CD4-positive, CD25-positive, alpha-beta regulatory T cell (primary cell): Measurements from ENCODE around the gene DLG5. TPM values are rescaled to one million over a fixed set of nuclear protein-coding genes. Genes with fewer than 3 reads are reported as not detected.

Source experiments
- ATAC-seq, 2 donors: fragments of 150-1000 bp; cut with Tn5 transposase; one replicate each; pipeline ENCODE4 v1.10.0; 2021; ENCODE audit warnings: low read depth in 2 of 2, moderate number of reproducible peaks in 2 of 2, moderate library complexity in 1 of 2
- DNase-seq, 3 donors: peaks; one replicate each; pipeline versions ENCODE4 v3.0.0 to v3.0.0-alpha.2; 2012 to 2022; ENCODE audit warnings: mixed read lengths in 1 of 3
- H3K27ac ChIP-seq: one replicate; pipeline ENCODE4 v1.7.0; 2013; ENCODE audit warnings: mild to moderate bottlenecking, low read length; ENCODE audit not compliant: insufficient read depth, poor library complexity, severe bottlenecking
- H3K27me3 ChIP-seq: one replicate; pipeline ENCODE4 v1.7.0; 2013; ENCODE audit warnings: low read length; ENCODE audit not compliant: control insufficient read depth, insufficient read depth
- H3K36me3 ChIP-seq: one replicate; pipeline ENCODE4 v1.7.0; 2013; ENCODE audit warnings: mild to moderate bottlenecking, low read length, moderate library complexity; ENCODE audit not compliant: control insufficient read depth, insufficient read depth
- H3K4me1 ChIP-seq: 2 replicates; pipeline ENCODE4 v1.7.0; 2013; ENCODE audit warnings: mild to moderate bottlenecking, low read length; ENCODE audit not compliant: insufficient read depth, control insufficient read depth, poor library complexity, severe bottlenecking
- H3K4me3 ChIP-seq: one replicate; pipeline ENCODE4 v1.7.0; 2013; ENCODE audit warnings: low read depth, mild to moderate bottlenecking, low read length, moderate library complexity
- H3K9me3 ChIP-seq, 2 experiments: 1 replicate in 1 of 2; 2 replicates in 1 of 2; pipeline ENCODE4 v1.7.0; 2013; ENCODE audit warnings: low read length in 2 of 2, mild to moderate bottlenecking in 1 of 2, moderate library complexity in 1 of 2; ENCODE audit not compliant: control insufficient read depth in 2 of 2
- H3K27ac Mint-ChIP-seq, 3 donors: one replicate each; pipeline ENCODE4 v1.8.0; 2020 to 2022; ENCODE audit warnings: mild to moderate bottlenecking in 3 of 3, mixed read lengths in 3 of 3, moderate library complexity in 2 of 3
- H3K27me3 Mint-ChIP-seq: one replicate; pipeline ENCODE4 v1.8.0; 2022; ENCODE audit warnings: mild to moderate bottlenecking, mixed read lengths
- H3K36me3 Mint-ChIP-seq: one replicate; pipeline ENCODE4 v1.8.0; 2020; ENCODE audit warnings: mixed read lengths
- H3K4me1 Mint-ChIP-seq, 4 donors: one replicate each; pipeline ENCODE4 v1.8.0; 2020 to 2022; ENCODE audit warnings: mixed read lengths in 4 of 4, mild to moderate bottlenecking in 1 of 4
- H3K4me3 Mint-ChIP-seq, 4 donors: one replicate each; pipeline ENCODE4 v1.8.0; 2020 to 2022; ENCODE audit warnings: mild to moderate bottlenecking in 4 of 4, mixed read lengths in 4 of 4, moderate library complexity in 3 of 4
- H3K9me3 Mint-ChIP-seq, 7 donors: one replicate each; pipeline ENCODE4 v1.8.0; 2020 to 2022; ENCODE audit warnings: mixed read lengths in 7 of 7, mild to moderate bottlenecking in 3 of 7, moderate library complexity in 2 of 7
- polyA plus RNA-seq, 4 donors: library from polyadenylated mRNA; unstranded; fragments of 300-500 nt; fragmentation: Illumina TruSeq; gene quantifications; one replicate each; pipeline ENCODE4 v1.2.3, GENCODE V29; 2021
- total RNA-seq: library from RNA; stranded (reverse); gene quantifications from one replicate; pipeline ENCODE4 v1.2.3, GENCODE V29; 2022

The DLG5 gene
- total and polyA plus RNA-seq, 5 donors from 2014 or later = 0.06 to 3.7 (median 0.14) TPM; not detected in 1

- no peaks in the 10 kb centered on the region for H3K27me3 Mint-ChIP-seq
- Histone ChIP-seq H3K36me3 (no peaks in the 10 kb centered on the region), H3K4me3 (no peak overlapping the region), H3K27ac (no peak overlapping the region), H3K9me3 (no peaks in the 10 kb centered on the region), H3K4me1 (no peaks in the 10 kb centered on the region), H3K27me3 (no peaks in the 10 kb centered on the region)
- DNase-seq (no peak), ATAC-seq (no peak)
- no peaks in the 10 kb centered on the region for H3K36me3 Mint-ChIP-seq
- no peaks in the 10 kb centered on the region for H3K4me1 Mint-ChIP-seq
- H3K4me3 Mint-ChIP-seq = no peak overlapping the region
- peaks cover 0 to 2% (median 0%) of the 10 kb centered on the region in 7 donors for H3K9me3 Mint-ChIP-seq
- H3K27ac Mint-ChIP-seq = no peak overlapping the region
Observed at GRCh38 chr10:77817541-77817940, 109.0 kb downstream of the DLG5 start.

DNA sequence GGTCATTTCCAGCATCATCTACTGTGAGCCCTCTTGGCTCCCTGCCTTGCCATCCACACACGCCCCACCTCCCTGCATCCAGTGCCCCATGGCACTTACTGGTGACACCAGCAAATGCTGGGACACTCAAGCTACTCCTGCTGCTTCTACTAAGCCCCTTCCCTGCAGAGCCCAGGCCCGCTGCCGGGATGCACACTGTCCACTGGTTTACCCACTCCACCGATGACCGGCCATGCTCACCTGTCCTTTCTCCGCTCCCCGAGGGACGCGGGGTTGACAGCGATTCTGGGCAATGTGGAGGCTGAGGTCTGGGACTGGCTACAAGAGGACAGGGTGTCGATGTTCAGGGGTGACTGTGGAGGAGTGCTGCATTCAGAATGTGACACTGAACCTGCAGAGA is 110.2 kb downstream of the DLG5 start:
- no peaks in the 10 kb centered on the region for H3K9me3 ChIP-seq
- Mint-ChIP-seq H3K4me1 (no peaks in the 10 kb centered on the region), H3K27me3 (no peaks in the 10 kb centered on the region), H3K27ac (no peak overlapping the region), H3K9me3 (peaks cover 0 to 2% (median 0%) of the 10 kb centered on the region in 7 donors), H3K4me3 (no peak overlapping the region), H3K36me3 (no peaks in the 10 kb centered on the region)
- ATAC-seq = no peak
- H3K4me1 ChIP-seq = no peaks in the 10 kb centered on the region
- H3K36me3 ChIP-seq = no peaks in the 10 kb centered on the region
- no peak overlapping the region for H3K4me3 ChIP-seq
- no peak overlapping the region for H3K27ac ChIP-seq
- no peaks in the 10 kb centered on the region for H3K27me3 ChIP-seq
- DNase-seq = no peak

DNA sequence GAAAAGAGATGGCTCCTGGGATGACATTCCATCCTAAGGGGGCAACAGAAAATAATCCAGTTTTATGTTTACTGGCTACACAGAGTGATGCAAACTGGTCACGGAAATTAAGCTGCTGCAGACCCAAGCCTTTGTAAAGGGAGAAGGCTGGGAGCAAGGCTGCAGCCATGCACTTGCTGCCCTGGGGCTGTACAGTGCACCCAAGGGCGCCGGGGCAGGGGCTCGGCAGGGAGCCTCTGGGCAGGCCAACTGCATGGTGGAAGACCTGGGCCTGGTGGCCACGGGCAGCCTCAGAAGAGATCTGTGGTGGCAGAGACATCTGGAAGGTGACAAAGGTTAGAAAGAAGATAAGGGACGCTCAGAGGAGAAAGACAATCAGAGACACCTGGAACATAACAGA is 113.8 kb downstream of the DLG5 start:
- H3K4me1 ChIP-seq = no peaks in the 10 kb centered on the region
- no peaks in the 10 kb centered on the region for H3K27me3 Mint-ChIP-seq
- no peaks in the 10 kb centered on the region for H3K36me3 ChIP-seq
- H3K9me3 ChIP-seq = no peaks in the 10 kb centered on the region
- no peak overlapping the region for H3K27ac ChIP-seq
- DNase-seq = no peak
- peak overlapping the region in 1 of 3 donors; percentile 11 for H3K27ac Mint-ChIP-seq
- H3K9me3 Mint-ChIP-seq = peaks cover 0 to 2% (median 0%) of the 10 kb centered on the region in 7 donors
- H3K27me3 ChIP-seq = no peaks in the 10 kb centered on the region
- H3K4me3 Mint-ChIP-seq = no peak overlapping the region
- ATAC-seq = no peak
- no peaks in the 10 kb centered on the region for H3K4me1 Mint-ChIP-seq
- H3K4me3 ChIP-seq = no peak overlapping the region
- H3K36me3 Mint-ChIP-seq = no peaks in the 10 kb centered on the region

- H3K9me3 ChIP-seq = no peaks in the 10 kb centered on the region
- ATAC-seq (no peak), DNase-seq (no peak)
- no peaks in the 10 kb centered on the region for H3K4me1 ChIP-seq
- no peak overlapping the region for H3K4me3 ChIP-seq
- H3K27ac ChIP-seq = no peak overlapping the region
- Mint-ChIP-seq H3K4me1 (no peaks in the 10 kb centered on the region), H3K27ac (no peak overlapping the region), H3K9me3 (peaks cover 0 to 2% (median 0%) of the 10 kb centered on the region in 7 donors), H3K36me3 (no peaks in the 10 kb centered on the region), H3K4me3 (no peak overlapping the region), H3K27me3 (no peaks in the 10 kb centered on the region)
- H3K27me3 ChIP-seq = no peaks in the 10 kb centered on the region
- no peaks in the 10 kb centered on the region for H3K36me3 ChIP-seq
Observed at GRCh38 chr10:77811831-77812430, 114.6 kb downstream of the DLG5 start.

GRCh38 chr10:77810446-77811335 is 115.9 kb downstream of the DLG5 start:
- H3K27ac Mint-ChIP-seq = peak overlapping the region in 1 of 3 donors; percentile 86

DNA sequence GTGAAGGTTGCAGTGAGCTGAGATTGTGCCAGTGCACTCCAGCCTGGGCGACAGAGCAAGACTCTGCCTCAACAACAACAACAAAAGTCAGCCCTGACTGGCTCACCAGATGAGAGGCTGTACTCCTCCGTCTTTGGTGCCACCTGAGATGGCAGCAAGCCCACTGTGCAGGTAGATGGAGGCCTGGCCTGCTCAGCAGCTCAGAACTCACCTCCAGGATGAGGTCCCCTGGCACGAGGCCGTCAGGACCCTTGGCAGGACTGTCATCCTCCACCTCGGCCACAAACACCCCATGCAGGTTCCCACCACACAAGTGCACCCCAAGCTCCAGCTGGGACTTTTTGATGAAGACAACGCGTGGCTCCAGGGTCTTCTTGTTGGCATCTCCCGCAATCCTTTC is 117.2 kb downstream of the DLG5 start:
- Mint-ChIP-seq H3K4me1 (no peaks in the 10 kb centered on the region), H3K36me3 (no peaks in the 10 kb centered on the region), H3K4me3 (no peak overlapping the region), H3K27me3 (no peaks in the 10 kb centered on the region), H3K27ac (no peak overlapping the region), H3K9me3 (peaks cover 0 to 2% (median 0%) of the 10 kb centered on the region in 7 donors)
- no peak for ATAC-seq
- H3K36me3 ChIP-seq = no peaks in the 10 kb centered on the region
- H3K27ac ChIP-seq = no peak overlapping the region
- no peaks in the 10 kb centered on the region for H3K27me3 ChIP-seq
- no peak overlapping the region for H3K4me3 ChIP-seq
- no peaks in the 10 kb centered on the region for H3K4me1 ChIP-seq
- no peak for DNase-seq
- no peaks in the 10 kb centered on the region for H3K9me3 ChIP-seq

More at GRCh38 chr10:77810446-77811335, 115.9 kb downstream of the DLG5 start:
- Mint-ChIP-seq H3K27me3 (no peaks in the 10 kb centered on the region), H3K4me1 (no peaks in the 10 kb centered on the region), H3K36me3 (no peaks in the 10 kb centered on the region), H3K9me3 (peaks cover 0 to 2% (median 0%) of the 10 kb centered on the region in 7 donors), H3K4me3 (no peak overlapping the region)
- Histone ChIP-seq H3K4me3 (no peak overlapping the region), H3K4me1 (no peaks in the 10 kb centered on the region), H3K9me3 (no peaks in the 10 kb centered on the region), H3K27me3 (no peaks in the 10 kb centered on the region), H3K36me3 (no peaks in the 10 kb centered on the region), H3K27ac (no peak overlapping the region)
- DNase-seq (no peak), ATAC-seq (no peak)

GRCh38 chr10:77807706-77808105 is 118.8 kb downstream of the DLG5 start:
- H3K27ac ChIP-seq = no peak overlapping the region
- DNase-seq (no peak), ATAC-seq (no peak)
- no peaks in the 10 kb centered on the region for H3K9me3 ChIP-seq
- Mint-ChIP-seq H3K27me3 (no peaks in the 10 kb centered on the region), H3K9me3 (no peaks in the 10 kb centered on the region), H3K27ac (no peak overlapping the region), H3K4me1 (peaks cover 0 to 5% (median 0%) of the 10 kb centered on the region in 4 donors), H3K4me3 (no peak overlapping the region), H3K36me3 (no peaks in the 10 kb centered on the region)
- H3K36me3 ChIP-seq = no peaks in the 10 kb centered on the region
- H3K27me3 ChIP-seq = no peaks in the 10 kb centered on the region
- no peaks in the 10 kb centered on the region for H3K4me1 ChIP-seq
- no peak overlapping the region for H3K4me3 ChIP-seq
